ENCODE data around the gene HIRA. TPM values are rescaled to one million over a fixed set of nuclear protein-coding genes. Genes with fewer than 3 reads are reported as not detected.
"Not testable (repeated sequence)": the region's sequence is repeated elsewhere in the genome, so short reads cannot be mapped to it uniquely, and the experiment has no call there.

HIRA gene
- total RNA-seq, 1 donor from 2014 or later, result 13.7 TPM

DNA sequence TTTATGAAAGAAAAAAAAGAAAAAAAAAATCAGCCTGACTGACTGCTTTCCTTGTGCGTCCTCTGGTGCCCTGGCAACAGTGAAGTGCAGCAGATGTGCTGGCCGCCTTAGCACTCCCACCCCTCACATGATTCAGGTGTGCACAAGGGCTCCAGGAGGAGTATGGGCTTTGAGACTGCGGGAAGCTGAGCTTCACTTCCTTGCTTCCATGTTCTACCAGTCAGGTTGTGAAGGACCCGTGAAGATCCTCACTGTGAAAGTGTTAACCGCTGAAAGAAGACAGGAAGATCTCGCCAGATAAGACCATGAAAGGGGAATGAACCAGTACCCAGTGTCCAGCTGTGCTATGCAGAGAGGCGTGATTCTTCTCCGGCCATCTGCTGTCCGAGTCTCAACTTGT lies 48.2 kb downstream of the HIRA start:
- DNase-seq (ENCODE audit: low spot score), result no peak

DNA sequence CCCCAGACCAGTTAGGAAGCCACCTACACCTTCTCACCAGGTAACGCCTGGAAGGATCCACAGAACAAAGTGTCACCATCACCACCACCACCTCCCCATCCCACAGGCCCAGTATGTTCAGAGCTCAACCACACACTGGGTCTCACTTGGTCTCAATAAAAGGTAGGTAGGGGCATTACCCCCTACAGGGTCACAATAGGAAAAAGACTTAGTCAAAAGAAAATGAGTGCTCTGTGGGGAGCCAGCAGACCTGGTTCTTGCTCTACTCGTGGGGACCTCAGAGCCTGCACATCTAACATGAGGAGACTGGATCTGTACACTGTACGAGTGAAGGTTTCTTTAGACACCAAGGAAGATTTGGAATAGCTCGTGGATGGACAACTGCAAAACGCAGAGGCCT lies 49.3 kb downstream of the HIRA start:
- no peak for DNase-seq (ENCODE audit: low spot score)

- DNase-seq (ENCODE audit: low spot score), result no peak
Observed at GRCh38 chr22:19378344-19378674, 53.2 kb downstream of the HIRA start.

DNA sequence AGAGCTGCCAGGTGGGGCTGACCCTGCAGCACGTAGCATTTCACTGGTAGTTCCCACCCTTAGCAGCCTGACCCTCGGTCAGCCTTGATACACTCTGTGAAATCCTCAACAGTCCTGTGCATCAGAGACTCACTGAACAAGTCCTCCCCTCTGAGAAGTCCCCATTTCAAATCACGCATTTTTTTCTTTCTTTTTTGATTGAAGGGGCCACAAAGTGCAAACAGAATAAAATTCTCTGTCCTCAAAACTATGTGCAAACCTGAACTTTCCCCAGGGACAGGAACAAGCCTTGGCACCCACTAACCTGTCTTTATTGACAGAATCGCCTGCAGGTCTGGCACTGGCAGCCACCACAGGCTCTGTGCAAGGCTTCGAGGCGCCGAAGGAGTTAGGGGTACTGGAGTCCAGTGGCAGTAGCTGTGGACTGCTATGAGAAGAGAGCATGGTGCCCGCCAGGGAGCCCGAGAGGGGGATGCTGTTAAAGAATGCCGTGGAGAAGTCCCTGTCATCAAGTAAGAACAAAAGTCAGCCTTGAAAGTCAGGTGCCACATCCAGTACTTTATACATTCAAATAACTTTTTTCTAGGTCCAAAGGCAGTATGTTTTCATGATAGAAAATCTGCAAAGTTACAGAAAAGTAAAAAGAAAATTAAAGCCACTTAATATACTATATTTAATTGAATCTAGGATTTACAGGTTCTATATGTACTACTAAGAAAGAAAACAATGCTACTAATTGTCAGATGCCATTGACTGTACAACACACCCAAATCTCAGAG lies 53.8 kb downstream of the HIRA start:
- DNase-seq (ENCODE audit: low spot score), result no peak

GRCh38 chr22:19376971-19377370 lies 54.6 kb downstream of the HIRA start:
- DNase-seq (ENCODE audit: low spot score), result no peak

GRCh38 chr22:19376247-19376646 lies 55.3 kb downstream of the HIRA start:
- no peak for DNase-seq (ENCODE audit: low spot score)

DNA sequence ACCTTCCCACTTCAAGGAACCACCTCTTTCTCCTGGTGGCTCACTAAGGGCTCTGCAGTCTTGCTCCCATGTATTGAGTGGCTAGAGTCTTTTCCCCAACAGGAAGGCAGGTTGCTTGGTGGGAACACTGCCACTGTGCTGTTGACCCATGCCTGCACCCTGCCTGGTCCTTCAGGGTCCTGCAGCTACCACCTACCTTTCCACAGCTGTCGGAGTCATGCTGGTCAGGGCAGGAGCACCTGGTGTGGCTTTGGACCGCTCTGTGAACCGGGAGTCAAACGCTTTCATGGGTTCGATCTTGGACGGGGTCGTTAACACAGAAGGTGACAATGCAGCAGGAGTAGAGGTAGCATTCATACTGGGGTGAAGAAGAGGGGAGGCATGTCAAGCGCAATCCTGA lies 56.1 kb downstream of the HIRA start:
- no peak for DNase-seq (ENCODE audit: low spot score)

DNA sequence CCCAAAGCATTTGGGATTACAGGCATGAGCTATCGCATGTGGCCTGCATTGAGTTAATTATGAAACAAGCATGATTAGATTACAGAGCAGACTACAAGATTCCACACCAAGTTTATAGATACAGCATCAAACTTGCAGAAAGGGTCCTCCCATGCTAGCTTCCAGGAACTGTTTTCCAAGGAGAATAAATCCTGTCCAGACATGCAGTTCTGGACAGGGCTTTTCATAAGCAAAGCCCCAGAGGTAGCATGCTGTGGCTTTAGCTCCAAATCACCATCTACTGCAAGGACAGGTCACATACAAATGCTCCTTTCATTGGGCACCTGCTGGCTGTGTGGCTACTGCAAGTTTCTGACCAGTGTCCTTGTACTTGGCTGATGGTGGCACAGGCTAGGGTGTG lies 57.1 kb downstream of the HIRA start:
- no peak for DNase-seq (ENCODE audit: low spot score)

GRCh38 chr22:19373450-19373849 lies 58.1 kb downstream of the HIRA start:
- no peak for DNase-seq (ENCODE audit: low spot score)

DNA sequence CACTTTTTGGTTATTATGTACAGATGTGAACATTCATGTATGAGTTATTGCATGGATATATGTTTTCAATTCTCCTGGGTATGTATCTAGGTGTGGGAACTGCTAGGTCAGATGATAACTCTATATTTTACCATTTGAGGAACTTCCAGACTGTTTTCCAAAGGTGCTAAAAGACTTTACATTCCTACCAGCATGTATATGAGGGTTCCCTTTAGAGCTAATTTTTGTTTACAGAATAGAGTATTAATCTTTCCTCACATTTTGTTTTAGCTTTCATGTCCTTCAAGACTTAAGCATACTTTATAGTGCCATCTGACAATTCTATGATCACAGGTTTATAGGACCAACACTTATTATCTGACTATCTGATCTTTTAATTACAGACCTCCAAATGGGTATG lies 59.6 kb downstream of the HIRA start:
- no peak for DNase-seq (ENCODE audit: low spot score)

GRCh38 chr22:19368876-19369275 lies 62.7 kb downstream of the HIRA start:
- DNase-seq (ENCODE audit: low spot score), result no peak

- DNase-seq (ENCODE audit: low spot score), result no peak
Observed at GRCh38 chr22:19367763-19368367, 63.7 kb downstream of the HIRA start.

- not testable (repeated sequence) for DNase-seq (ENCODE audit: low spot score)
Observed at GRCh38 chr22:19363541-19363940, 68.0 kb downstream of the HIRA start.

GRCh38 chr22:19361501-19362103 lies 69.9 kb downstream of the HIRA start:
- no peak for DNase-seq (ENCODE audit: low spot score)

DNA sequence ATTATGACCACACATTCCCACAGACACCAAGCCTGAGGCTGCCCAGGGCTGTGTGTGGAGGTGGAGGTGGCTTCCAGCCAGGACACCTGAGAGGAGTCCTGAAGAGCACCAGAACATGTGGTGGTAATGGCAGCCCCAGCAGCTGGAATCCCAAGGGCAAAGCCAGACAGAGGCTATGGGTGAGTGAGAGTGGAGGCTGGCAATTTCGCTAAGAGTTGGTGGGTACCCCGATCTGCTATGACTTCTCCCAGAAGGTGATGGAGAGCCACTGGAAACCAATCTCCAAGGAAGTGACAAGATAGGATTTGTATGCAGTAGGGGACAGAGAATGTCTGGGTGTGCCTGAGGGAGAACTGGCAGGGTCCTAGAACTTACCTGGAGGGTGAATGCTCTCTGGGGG lies 70.7 kb downstream of the HIRA start:
- DNase-seq (ENCODE audit: low spot score), result no peak

- DNase-seq (ENCODE audit: low spot score), result no peak
Observed at GRCh38 chr22:19360300-19360792, 71.2 kb downstream of the HIRA start.

- no peak for DNase-seq (ENCODE audit: low spot score)
Observed at GRCh38 chr22:19359554-19360299, 71.8 kb downstream of the HIRA start.

- DNase-seq (ENCODE audit: low spot score), result no peak
Observed at GRCh38 chr22:19358703-19359553, 72.6 kb downstream of the HIRA start.

DNA sequence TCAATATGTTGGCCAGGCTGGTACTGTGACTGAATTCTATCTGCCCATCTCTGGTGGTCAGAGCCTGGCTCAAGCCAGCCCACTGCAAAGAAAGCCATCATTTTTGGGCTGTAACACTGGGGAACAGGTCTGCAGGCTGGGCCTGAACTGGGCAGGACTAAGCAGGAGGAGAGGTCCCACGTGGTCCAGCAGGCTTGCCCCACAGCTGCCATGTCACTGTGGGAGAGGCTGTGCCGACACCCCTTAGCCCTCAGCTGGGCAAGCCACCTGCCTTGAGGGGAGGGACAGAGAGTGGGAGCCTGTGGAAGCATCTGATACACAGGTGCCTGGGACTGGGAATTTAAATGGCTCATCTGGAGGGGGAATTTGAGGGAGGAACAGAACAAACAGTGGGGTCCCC lies 73.3 kb downstream of the HIRA start:
- DNase-seq (ENCODE audit: low spot score), result no peak

- no peak for DNase-seq (ENCODE audit: low spot score)
Observed at GRCh38 chr22:19357270-19358105, 74.0 kb downstream of the HIRA start.

Data from umbilical cord (tissue), 2 donors.